ENCODE results near the gene CLPX. TPM values are rescaled to one million over a fixed set of nuclear protein-coding genes. Genes with fewer than 3 reads are reported as not detected.

Gene CLPX
- total and polyA plus RNA-seq, 4 donors, result 45.2 to 55.2 (median 47.5) TPM

GRCh38 chr15:65180167-65180566, 5.0 kb downstream of the CLPX start:
- H3K9me3 ChIP-seq (ENCODE audit: control insufficient read depth, insufficient read depth, low read length), result no peaks in the 10 kb centered on the region
- H3K27me3 ChIP-seq (ENCODE audit: control insufficient read depth, insufficient read depth, low read length), result no peaks in the 10 kb centered on the region
- peaks cover 8% of the 10 kb centered on the region for H3K4me1 ChIP-seq (ENCODE audit: control insufficient read depth, insufficient read depth, low read length)
- no peak overlapping the region for H3K27ac ChIP-seq (ENCODE audit: low read depth, low read length)
- DNase-seq (ENCODE audit: low read depth in 4 of 6, low spot score in 6 of 6), result no peak
- WGBS (ENCODE audit: insufficient coverage), result no CpG with 5 or more reads among the region's 3 CpGs
- H3K4me3 ChIP-seq (ENCODE audit: low read depth, low read length), result no peak overlapping the region
- peaks cover 30% of the 10 kb centered on the region for H3K36me3 ChIP-seq (ENCODE audit: control insufficient read depth, insufficient read depth, low read length)

- no peak for DNase-seq (ENCODE audit: low read depth in 4 of 6, low spot score in 6 of 6)
- H3K9me3 ChIP-seq (ENCODE audit: control insufficient read depth, insufficient read depth, low read length), result no peaks in the 10 kb centered on the region
- H3K36me3 ChIP-seq (ENCODE audit: control insufficient read depth, insufficient read depth, low read length), result peaks cover 37% of the 10 kb centered on the region
- H3K27ac ChIP-seq (ENCODE audit: low read depth, low read length), result no peak overlapping the region
- peaks cover 3% of the 10 kb centered on the region for H3K4me1 ChIP-seq (ENCODE audit: control insufficient read depth, insufficient read depth, low read length)
- no peak overlapping the region for H3K4me3 ChIP-seq (ENCODE audit: low read depth, low read length)
- H3K27me3 ChIP-seq (ENCODE audit: control insufficient read depth, insufficient read depth, low read length), result no peaks in the 10 kb centered on the region
- no CpG with 5 or more reads among the region's 1 CpG for WGBS (ENCODE audit: insufficient coverage)
These were observed 7.2 kb downstream of the CLPX start for GRCh38 chr15:65177901-65178300.

- Histone ChIP-seq H3K27me3 (ENCODE audit: control insufficient read depth, insufficient read depth, low read length) (no peaks in the 10 kb centered on the region), H3K27ac (ENCODE audit: low read depth, low read length) (no peak overlapping the region), H3K9me3 (ENCODE audit: control insufficient read depth, insufficient read depth, low read length) (no peaks in the 10 kb centered on the region), H3K4me3 (ENCODE audit: low read depth, low read length) (no peak overlapping the region), H3K4me1 (ENCODE audit: control insufficient read depth, insufficient read depth, low read length) (no peaks in the 10 kb centered on the region), H3K36me3 (ENCODE audit: control insufficient read depth, insufficient read depth, low read length) (peaks cover 48% of the 10 kb centered on the region)
- no peak for DNase-seq (ENCODE audit: low read depth in 4 of 6, low spot score in 6 of 6)
These were observed 9.1 kb downstream of the CLPX start for GRCh38 chr15:65176056-65176455.

- Histone ChIP-seq H3K4me3 (ENCODE audit: low read depth, low read length) (no peak overlapping the region), H3K36me3 (ENCODE audit: control insufficient read depth, insufficient read depth, low read length) (peaks cover 46% of the 10 kb centered on the region), H3K9me3 (ENCODE audit: control insufficient read depth, insufficient read depth, low read length) (no peaks in the 10 kb centered on the region), H3K4me1 (ENCODE audit: control insufficient read depth, insufficient read depth, low read length) (no peaks in the 10 kb centered on the region), H3K27me3 (ENCODE audit: control insufficient read depth, insufficient read depth, low read length) (no peaks in the 10 kb centered on the region), H3K27ac (ENCODE audit: low read depth, low read length) (no peak overlapping the region)
- 92% methylated on average over 4 of the region's 5 CpGs for WGBS (ENCODE audit: insufficient coverage)
- no peak for DNase-seq (ENCODE audit: low read depth in 4 of 6, low spot score in 6 of 6)
These were observed 9.6 kb downstream of the CLPX start for GRCh38 chr15:65175511-65175910.

GRCh38 chr15:65174509-65174908, 10.6 kb downstream of the CLPX start:
- no peaks in the 10 kb centered on the region for H3K9me3 ChIP-seq (ENCODE audit: control insufficient read depth, insufficient read depth, low read length)
- H3K4me1 ChIP-seq (ENCODE audit: control insufficient read depth, insufficient read depth, low read length), result no peaks in the 10 kb centered on the region
- no peak overlapping the region for H3K4me3 ChIP-seq (ENCODE audit: low read depth, low read length)
- DNase-seq (ENCODE audit: low read depth in 4 of 6, low spot score in 6 of 6), result no peak
- peaks cover 54% of the 10 kb centered on the region for H3K36me3 ChIP-seq (ENCODE audit: control insufficient read depth, insufficient read depth, low read length)
- no peak overlapping the region for H3K27ac ChIP-seq (ENCODE audit: low read depth, low read length)
- no CpG with 5 or more reads among the region's 5 CpGs for WGBS (ENCODE audit: insufficient coverage)
- H3K27me3 ChIP-seq (ENCODE audit: control insufficient read depth, insufficient read depth, low read length), result no peaks in the 10 kb centered on the region

GRCh38 chr15:65172531-65172930, 12.6 kb downstream of the CLPX start:
- no peak for DNase-seq (ENCODE audit: low read depth in 4 of 6, low spot score in 6 of 6)
- H3K4me3 ChIP-seq (ENCODE audit: low read depth, low read length), result no peak overlapping the region
- H3K36me3 ChIP-seq (ENCODE audit: control insufficient read depth, insufficient read depth, low read length), result peaks cover 52% of the 10 kb centered on the region
- H3K27ac ChIP-seq (ENCODE audit: low read depth, low read length), result no peak overlapping the region
- H3K4me1 ChIP-seq (ENCODE audit: control insufficient read depth, insufficient read depth, low read length), result no peaks in the 10 kb centered on the region
- no peaks in the 10 kb centered on the region for H3K27me3 ChIP-seq (ENCODE audit: control insufficient read depth, insufficient read depth, low read length)
- WGBS (ENCODE audit: insufficient coverage), result 100% methylated on average over 2 of the region's 5 CpGs
- H3K9me3 ChIP-seq (ENCODE audit: control insufficient read depth, insufficient read depth, low read length), result no peaks in the 10 kb centered on the region

- Histone ChIP-seq H3K36me3 (ENCODE audit: control insufficient read depth, insufficient read depth, low read length) (peaks cover 44% of the 10 kb centered on the region), H3K27ac (ENCODE audit: low read depth, low read length) (no peak overlapping the region), H3K4me1 (ENCODE audit: control insufficient read depth, insufficient read depth, low read length) (no peaks in the 10 kb centered on the region), H3K4me3 (ENCODE audit: low read depth, low read length) (no peak overlapping the region), H3K9me3 (ENCODE audit: control insufficient read depth, insufficient read depth, low read length) (no peaks in the 10 kb centered on the region), H3K27me3 (ENCODE audit: control insufficient read depth, insufficient read depth, low read length) (no peaks in the 10 kb centered on the region)
- DNase-seq (ENCODE audit: low read depth in 4 of 6, low spot score in 6 of 6), result no peak
- WGBS (ENCODE audit: insufficient coverage), result no CpG with 5 or more reads among the region's 5 CpGs
These were observed 13.7 kb downstream of the CLPX start for GRCh38 chr15:65171428-65171827.

- no peak overlapping the region for H3K27ac ChIP-seq (ENCODE audit: low read depth, low read length)
- no CpG with 5 or more reads among the region's 2 CpGs for WGBS (ENCODE audit: insufficient coverage)
- no peak overlapping the region for H3K4me3 ChIP-seq (ENCODE audit: low read depth, low read length)
- DNase-seq (ENCODE audit: low read depth in 4 of 6, low spot score in 6 of 6), result no peak
- no peaks in the 10 kb centered on the region for H3K27me3 ChIP-seq (ENCODE audit: control insufficient read depth, insufficient read depth, low read length)
- peaks cover 26% of the 10 kb centered on the region for H3K36me3 ChIP-seq (ENCODE audit: control insufficient read depth, insufficient read depth, low read length)
- H3K4me1 ChIP-seq (ENCODE audit: control insufficient read depth, insufficient read depth, low read length), result no peaks in the 10 kb centered on the region
- H3K9me3 ChIP-seq (ENCODE audit: control insufficient read depth, insufficient read depth, low read length), result no peaks in the 10 kb centered on the region
These were observed 19.3 kb downstream of the CLPX start for GRCh38 chr15:65165875-65166274.

- H3K4me3 ChIP-seq (ENCODE audit: low read depth, low read length), result no peak overlapping the region
- H3K36me3 ChIP-seq (ENCODE audit: control insufficient read depth, insufficient read depth, low read length), result peaks cover 12% of the 10 kb centered on the region
- no peak overlapping the region for H3K27ac ChIP-seq (ENCODE audit: low read depth, low read length)
- no peak for DNase-seq (ENCODE audit: low read depth in 4 of 6, low spot score in 6 of 6)
- WGBS (ENCODE audit: insufficient coverage), result no CpG with 5 or more reads among the region's 1 CpG
- no peaks in the 10 kb centered on the region for H3K4me1 ChIP-seq (ENCODE audit: control insufficient read depth, insufficient read depth, low read length)
- no peaks in the 10 kb centered on the region for H3K27me3 ChIP-seq (ENCODE audit: control insufficient read depth, insufficient read depth, low read length)
- H3K9me3 ChIP-seq (ENCODE audit: control insufficient read depth, insufficient read depth, low read length), result no peaks in the 10 kb centered on the region
These were observed 21.0 kb downstream of the CLPX start for GRCh38 chr15:65164139-65164538.

GRCh38 chr15:65163041-65163440, 22.1 kb downstream of the CLPX start:
- peaks cover 10% of the 10 kb centered on the region for H3K36me3 ChIP-seq (ENCODE audit: control insufficient read depth, insufficient read depth, low read length)
- no peaks in the 10 kb centered on the region for H3K9me3 ChIP-seq (ENCODE audit: control insufficient read depth, insufficient read depth, low read length)
- no peaks in the 10 kb centered on the region for H3K4me1 ChIP-seq (ENCODE audit: control insufficient read depth, insufficient read depth, low read length)
- WGBS (ENCODE audit: insufficient coverage), result 100% methylated on average over 1 of the region's 4 CpGs
- H3K27ac ChIP-seq (ENCODE audit: low read depth, low read length), result no peak overlapping the region
- no peaks in the 10 kb centered on the region for H3K27me3 ChIP-seq (ENCODE audit: control insufficient read depth, insufficient read depth, low read length)
- no peak for DNase-seq (ENCODE audit: low read depth in 4 of 6, low spot score in 6 of 6)
- H3K4me3 ChIP-seq (ENCODE audit: low read depth, low read length), result no peak overlapping the region

Measured in spinal cord (tissue), 10 donors.